KOPT-K1 (cell line): ENCODE measurements around the gene NDUFB11.
"Not testable (repeated sequence)": the region's sequence is repeated elsewhere in the genome, so short reads cannot be mapped to it uniquely, and the experiment has no call there.

ENCODE experiments used
- H3K27ac ChIP-seq: fragments of 200-600 bp; sonication (generic); 2 replicates; pipeline ENCODE4 v1.5.1; 2016; ENCODE audit warnings: antibody characterized with exemption, mild to moderate bottlenecking, low read depth, low read length; ENCODE audit not compliant: poor library complexity, severe bottlenecking
- H3K36me3 ChIP-seq: fragments of 200-600 bp; sonication (generic); 2 replicates; pipeline ENCODE4 v1.5.1; 2017; ENCODE audit warnings: antibody characterized with exemption, mild to moderate bottlenecking, low read length, moderate library complexity; ENCODE audit not compliant: insufficient read depth
- H3K9me3 ChIP-seq: fragments of 200-600 bp; sonication (generic); 2 replicates; pipeline ENCODE4 v1.5.1; 2017; ENCODE audit warnings: antibody characterized with exemption, low read length, mild to moderate bottlenecking; ENCODE audit not compliant: insufficient read depth, poor library complexity, severe bottlenecking

The NDUFB11 gene

DNA sequence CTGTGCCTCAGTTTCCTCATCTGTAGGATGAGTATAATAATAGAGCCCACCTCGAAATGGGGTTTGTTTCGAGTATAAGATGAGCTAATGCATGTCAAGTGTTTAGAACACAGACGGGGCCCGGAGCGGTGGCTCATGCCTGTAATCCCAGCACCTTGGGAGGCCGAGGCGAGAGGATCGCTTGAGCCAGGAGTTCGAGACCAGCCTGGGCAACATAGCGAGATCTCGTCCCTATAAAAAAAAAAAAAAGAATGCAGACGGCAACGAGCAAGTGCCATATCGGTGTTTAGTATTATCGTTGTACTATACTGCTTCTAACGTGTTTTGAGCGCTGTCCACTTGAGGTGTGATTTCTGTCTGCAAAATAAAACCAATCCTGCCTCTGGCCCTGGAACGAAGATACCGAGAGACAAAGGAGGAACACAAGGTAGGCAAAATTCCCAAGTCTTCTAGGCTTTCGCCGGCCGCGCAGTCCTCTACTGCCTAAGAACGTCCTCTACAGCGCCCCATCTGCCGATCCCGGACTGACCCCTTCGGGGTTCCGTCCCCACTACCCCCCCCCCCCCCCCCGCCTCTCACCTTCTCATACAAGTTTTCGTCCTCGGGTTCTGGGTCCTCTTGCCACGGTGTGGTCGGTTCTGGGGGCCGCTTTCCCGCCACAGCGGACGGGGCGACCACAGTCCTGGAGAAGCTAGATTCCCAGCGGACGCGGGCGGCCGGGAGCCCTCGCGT, 442 bp downstream of the NDUFB11 start:
- Histone ChIP-seq H3K36me3 (peaks cover 43% of the 10 kb centered on the region), H3K27ac (peak overlapping the region; percentile 94), H3K9me3 (peaks cover 4% of the 10 kb centered on the region)

DNA sequence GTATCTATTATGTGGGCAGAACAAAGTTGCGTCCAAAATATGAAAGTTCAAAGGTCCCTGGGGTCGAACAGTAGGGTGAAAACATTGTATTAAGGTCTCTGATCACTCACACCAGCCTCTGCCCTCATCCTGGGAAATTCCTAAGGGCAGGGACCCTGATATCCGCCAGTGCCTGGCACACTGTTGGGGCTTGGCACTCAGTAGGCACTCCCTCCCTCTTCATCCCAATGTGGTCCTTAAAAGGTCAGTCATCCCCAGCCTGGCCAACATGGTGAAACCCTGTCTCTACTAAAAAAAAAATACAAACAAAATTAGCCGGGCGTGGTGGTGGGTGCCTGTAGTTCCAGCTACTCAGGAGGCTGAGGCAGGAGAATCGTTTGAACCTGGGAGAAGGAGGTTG, 6.3 kb downstream of the NDUFB11 start:
- H3K27ac ChIP-seq = no peak overlapping the region
- H3K9me3 ChIP-seq = no peaks in the 10 kb centered on the region
- H3K36me3 ChIP-seq = peaks cover 33% of the 10 kb centered on the region; the same call in 1 of the 2 replicates

DNA sequence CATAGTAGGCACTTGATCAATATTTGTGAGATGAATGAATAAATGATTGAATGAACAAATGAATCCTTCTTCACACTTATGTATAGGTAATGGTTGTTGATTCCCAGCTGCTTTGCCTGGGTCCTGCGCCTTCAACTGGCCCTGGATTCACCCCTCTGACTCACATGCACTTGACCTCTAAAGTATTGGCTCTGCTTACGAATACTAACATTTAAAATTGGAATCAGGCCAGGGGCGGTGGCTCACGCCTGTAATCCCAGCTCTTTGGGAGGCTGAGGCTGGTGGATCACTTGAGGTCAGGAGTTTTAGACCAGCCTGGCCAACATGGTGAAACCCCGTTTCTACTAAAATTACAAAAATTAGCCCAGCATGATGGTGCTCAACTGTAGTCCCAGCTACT, 8.9 kb downstream of the NDUFB11 start:
- H3K36me3 ChIP-seq = peaks cover 16% of the 10 kb centered on the region; the same call in 1 of the 2 replicates
- H3K27ac ChIP-seq, H3K9me3 ChIP-seq: not testable (repeated sequence)

DNA sequence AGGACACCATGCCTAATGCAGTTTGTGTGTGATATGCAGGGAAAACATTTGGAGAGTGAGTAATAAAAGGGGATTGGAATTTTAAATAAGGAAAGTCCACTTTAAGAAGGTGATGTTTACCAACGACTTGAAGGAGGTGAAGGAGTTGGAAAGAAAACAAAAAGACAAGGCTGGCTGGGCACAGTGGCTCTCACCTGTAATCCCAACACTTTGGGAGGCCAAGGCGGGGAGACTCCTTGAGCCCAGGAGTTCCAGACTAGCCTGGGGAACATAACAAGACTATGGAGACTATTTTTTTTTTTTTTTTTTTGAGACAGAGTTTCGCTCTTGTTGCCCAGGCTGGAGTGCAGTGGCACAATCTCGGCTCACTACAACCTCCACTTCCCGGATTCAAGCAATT, 11.0 kb downstream of the NDUFB11 start:
- no peak overlapping the region for H3K27ac ChIP-seq
- H3K9me3 ChIP-seq = no peaks in the 10 kb centered on the region
- peaks cover 5% of the 10 kb centered on the region; the same call in 1 of the 2 replicates for H3K36me3 ChIP-seq

DNA sequence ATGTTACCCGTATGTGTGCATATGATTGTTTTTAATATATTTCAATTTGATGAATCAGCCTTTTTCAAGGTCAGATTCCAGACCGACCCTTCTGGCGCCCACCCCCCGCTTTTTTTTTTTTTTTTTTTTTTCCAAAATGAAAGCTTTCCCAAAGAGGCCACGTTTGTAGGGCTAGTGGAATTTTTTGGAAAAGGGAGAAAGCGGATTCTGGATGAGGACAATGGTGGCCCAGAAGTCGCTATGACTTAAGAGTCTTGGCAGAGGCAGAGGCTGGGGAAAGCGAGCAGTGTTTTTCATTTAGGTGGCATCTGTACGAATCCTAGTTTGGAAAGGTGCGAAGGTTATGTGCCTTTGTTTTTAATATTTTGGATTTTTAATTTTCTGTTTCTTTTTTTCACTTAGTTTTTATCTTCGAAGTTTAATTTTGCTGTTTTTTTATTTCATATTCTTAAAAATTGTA, 14.6 kb downstream of the NDUFB11 start:
- Histone ChIP-seq H3K36me3 (no peaks in the 10 kb centered on the region), H3K9me3 (no peaks in the 10 kb centered on the region), H3K27ac (peak overlapping the region; percentile 28)

DNA sequence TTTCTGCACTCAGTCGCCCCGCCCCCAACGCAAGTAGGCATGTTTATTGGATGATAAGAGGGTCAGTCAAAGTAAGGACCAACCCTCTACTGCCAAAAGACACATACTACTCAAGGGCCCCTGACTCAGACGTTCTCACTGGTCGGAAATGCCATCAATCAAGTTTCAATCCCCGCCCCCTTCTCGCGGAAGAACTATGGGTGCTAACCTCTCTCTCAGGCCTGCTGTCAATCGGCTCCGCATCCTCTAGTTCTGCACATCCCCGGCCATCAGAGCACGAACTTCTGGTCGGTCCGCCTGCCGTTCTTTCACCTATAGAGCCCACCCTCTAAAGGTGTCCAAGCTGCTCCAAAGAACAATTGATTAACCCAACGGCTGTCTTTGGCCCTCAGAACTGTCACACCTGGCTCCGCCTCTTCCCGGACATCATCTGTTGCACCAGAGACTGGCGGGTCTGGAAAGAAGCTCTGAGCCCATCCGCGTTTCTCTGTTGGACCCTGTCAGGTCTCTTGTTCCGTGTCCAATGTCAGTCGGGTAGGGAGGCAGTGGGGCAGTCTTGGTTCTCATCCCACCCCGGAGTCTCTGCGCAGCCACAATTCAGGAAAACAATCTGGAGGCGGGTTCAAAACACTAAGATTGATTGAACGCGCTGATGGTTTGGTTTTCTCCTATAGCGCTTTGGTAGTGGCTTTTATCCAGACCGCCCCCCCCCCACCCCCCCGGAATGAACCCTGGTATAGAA, 15.2 kb downstream of the NDUFB11 start:
- Histone ChIP-seq H3K36me3 (no peaks in the 10 kb centered on the region), H3K27ac (peak overlapping the region; percentile 83), H3K9me3 (no peaks in the 10 kb centered on the region)

DNA sequence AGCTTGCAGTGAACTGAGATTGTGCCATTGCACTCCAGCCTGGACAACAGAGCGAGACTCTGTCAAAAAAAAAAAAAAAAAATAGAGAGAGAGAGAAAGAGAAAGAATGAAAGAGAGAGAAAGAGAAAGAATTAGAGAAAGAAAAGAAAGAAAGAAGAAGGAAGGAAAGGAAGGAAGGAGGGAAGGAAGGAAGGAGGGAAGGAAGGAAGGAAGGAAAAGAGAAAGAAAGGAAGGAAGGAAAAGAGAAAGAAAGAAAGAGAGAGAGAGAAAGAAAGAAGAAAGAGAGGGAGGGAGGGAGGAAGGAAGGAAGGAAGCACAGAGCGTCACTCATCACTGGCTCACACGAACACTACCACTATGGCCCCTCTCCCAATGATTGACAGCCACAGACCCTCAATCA, 20.0 kb downstream of the NDUFB11 start:
- H3K27ac ChIP-seq = not testable (repeated sequence)

DNA sequence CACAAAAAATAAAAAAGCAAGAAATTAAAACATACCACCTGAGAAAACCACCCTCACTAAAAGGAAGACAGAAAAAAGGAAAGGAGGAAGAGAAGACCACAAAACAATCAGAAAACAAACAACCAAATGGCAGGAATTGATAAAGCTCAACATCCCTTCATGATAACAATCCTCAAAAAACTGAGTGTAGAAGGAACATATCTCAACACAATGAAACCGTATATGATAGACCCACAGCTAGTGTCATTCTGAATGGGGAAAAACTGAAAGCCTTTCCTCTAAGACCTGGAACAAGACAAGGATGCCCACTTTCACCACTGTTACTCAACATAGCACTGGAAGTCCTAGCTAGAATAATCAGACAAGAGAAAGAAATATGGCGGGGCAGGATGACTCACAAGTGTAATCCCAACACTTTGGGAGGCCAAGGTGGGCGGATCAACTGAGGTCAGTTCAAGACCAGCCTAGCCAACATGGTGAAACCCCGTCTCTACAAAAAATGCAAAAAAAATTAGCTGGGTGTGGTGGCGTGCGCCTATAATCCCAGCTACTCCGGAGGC, 27.9 kb downstream of the NDUFB11 start:
- H3K9me3 ChIP-seq, H3K27ac ChIP-seq, H3K36me3 ChIP-seq: not testable (repeated sequence)

More for the DNA sequence above, 20.0 kb downstream of the NDUFB11 start:
- H3K9me3 ChIP-seq, H3K36me3 ChIP-seq: not testable (repeated sequence)

DNA sequence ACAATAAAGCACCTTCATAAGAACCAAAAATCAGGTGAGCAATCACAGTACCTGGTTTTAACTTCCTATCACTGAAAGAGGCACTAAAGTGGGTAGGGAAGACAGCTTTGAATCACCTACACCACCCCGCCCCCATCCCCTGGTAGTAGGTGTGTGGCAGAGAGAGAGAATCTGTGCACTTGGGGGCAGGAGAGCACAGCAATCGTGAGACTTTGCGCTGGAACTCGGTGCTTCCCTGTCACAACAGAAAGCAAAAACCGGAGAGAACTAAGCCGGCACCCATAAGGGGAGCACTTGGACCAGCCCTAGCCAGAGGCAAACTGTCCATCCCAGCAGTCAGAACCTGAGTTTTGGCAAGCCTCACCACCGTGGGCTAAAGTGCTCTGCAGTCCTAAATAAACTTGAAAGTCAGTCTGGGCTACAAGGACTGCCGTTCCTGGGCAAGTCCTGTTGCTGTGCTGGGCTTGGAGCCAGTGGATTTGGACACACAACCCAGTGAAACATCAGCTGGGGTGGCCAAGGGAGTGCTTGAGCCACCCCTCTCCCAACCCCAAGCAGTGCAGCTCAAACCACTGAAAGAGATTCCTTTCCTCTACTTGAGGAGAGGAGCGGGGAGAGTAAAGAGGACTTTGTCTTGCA, 32.1 kb downstream of the NDUFB11 start:
- H3K27ac ChIP-seq = no peak overlapping the region
- no peaks in the 10 kb centered on the region for H3K36me3 ChIP-seq
- no peaks in the 10 kb centered on the region for H3K9me3 ChIP-seq

DNA sequence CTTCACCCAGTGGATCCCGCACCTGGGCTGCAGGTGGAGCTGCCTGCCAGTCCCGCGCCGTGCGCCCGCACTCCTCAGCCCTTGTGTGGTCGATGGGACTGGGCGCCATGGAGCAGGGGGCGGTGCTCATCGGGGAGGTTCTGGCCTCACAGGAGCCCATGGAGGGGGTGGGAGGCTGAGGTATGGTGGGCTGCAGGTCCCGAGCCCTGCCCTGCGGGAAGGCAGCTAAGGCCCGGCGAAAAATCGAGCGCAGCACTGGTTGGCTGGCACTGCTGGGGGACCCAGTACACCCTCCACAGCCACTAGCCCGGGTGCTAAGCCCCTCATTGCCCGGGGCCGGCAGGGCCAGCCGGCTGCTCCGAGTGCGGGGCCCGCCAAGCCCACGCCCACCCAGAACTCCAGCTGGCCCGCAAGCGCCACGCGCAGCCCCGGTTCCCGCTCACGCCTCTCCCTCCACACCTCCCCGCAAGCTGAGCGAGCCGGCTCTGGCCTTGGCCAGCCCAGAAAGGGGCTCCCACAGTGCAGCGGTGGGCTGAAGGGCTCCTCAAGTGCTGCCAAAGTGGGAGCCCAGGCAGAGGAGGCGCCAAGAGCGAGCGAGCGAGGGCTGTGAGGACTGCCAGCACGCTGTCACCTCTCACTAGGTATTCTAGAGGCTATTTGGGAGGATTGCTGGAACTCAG, 33.4 kb downstream of the NDUFB11 start:
- H3K27ac ChIP-seq, H3K36me3 ChIP-seq, H3K9me3 ChIP-seq: not testable (repeated sequence)

DNA sequence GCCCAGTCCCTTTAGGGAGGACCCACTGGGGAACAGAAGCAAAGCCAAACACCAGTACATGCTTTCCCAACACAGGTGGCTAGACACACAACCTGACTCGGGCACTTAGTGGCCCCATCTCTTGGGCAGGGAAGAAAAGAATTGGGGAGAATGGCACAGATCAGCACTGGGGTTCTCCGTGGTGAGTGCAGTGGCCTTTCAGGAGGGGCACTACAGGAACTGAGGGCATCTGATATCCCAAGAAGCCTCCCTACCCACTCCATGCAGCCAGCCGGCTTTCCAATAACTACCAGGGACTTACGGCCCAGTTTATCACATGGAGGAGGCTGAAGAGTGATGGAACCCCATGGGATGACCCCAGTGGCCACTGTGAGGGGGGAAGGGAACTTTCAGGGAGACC, 43.3 kb downstream of the NDUFB11 start:
- Histone ChIP-seq H3K36me3 (no peaks in the 10 kb centered on the region), H3K9me3 (no peaks in the 10 kb centered on the region), H3K27ac (no peak overlapping the region)

DNA sequence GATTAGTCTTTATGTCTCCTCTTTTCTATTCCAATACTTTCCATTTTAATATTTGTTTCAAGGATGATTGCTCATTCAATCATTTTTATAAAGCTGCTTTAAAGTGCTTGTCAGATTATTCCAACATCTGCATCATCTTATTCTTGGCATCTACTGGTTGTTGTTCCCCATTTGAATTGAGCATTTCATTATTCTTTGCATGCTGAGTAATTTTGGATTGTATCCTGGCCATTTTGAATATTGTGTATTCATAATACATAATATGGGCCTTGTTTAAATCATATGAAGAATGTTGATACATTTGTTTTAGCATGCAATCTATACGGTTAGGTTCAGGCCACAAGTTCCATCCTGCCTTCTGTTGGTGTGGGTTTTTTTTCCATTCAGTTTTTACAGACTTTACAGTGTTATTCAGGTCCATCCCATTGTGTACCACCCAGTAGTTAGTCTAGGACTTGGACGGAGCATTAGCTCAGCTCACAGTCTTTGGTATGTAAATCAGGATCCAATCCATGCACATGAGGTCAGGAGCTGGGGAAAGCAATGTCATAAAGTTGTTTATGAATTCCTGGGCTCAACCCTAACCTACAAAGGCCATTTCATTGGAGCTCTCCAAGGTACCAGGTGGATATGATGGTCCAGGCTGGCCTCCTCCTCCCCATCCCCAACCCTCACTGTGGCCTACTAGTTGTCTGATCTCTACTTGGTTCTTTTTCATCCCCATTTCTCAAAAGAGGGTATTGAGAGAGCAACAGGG, 46.0 kb downstream of the NDUFB11 start:
- H3K27ac ChIP-seq = no peak overlapping the region
- H3K36me3 ChIP-seq = no peaks in the 10 kb centered on the region
- no peaks in the 10 kb centered on the region for H3K9me3 ChIP-seq

DNA sequence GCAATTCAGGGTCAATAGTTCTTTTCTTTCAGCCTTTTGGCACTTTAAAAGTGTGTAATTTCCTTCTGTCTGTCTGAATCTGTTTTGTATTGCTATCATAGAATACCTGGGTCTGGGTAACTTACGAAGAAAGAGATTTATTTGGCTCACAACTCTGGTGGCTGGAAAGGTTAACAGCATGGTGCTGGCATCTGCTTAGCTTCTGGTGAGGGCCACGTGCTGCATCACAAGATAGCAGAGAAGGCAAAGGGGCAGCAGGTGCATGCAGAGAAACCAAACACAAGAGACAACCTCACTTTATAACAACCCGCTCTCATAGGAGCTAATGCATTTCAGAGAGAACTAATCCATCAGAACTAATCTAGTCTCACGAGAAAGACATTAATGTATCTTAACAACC, 47.5 kb downstream of the NDUFB11 start:
- H3K9me3 ChIP-seq = no peaks in the 10 kb centered on the region
- H3K36me3 ChIP-seq = no peaks in the 10 kb centered on the region
- H3K27ac ChIP-seq = no peak overlapping the region

DNA sequence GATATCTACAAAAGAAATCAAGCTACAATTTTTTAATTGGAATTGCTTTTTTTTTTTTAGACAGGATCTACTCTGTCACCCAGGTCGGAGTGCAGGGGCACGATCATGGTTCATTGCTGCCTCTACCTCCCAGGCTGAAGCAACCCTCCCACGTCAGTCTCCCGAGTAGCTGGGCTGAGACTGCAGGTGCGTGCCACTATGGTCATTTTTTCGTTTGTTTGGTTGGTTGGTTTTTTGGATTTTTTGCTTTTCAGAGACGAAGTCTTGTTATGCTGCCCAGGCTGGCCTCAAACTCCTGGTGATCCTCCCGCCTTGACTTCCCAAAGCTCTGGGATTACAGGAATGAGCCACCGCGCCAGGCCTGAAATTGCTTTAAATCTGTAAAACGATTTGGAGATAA, 50.6 kb downstream of the NDUFB11 start:
- Histone ChIP-seq H3K36me3 (no peaks in the 10 kb centered on the region), H3K9me3 (no peaks in the 10 kb centered on the region), H3K27ac (no peak overlapping the region)
